LoVo (cell line): ENCODE measurements around the gene MFN1.

Experiments used
- DNase-seq: peaks from one replicate; pipeline ENCODE4 v3.0.0-alpha.2; 2016; ENCODE audit warnings: low spot score

Gene MFN1

DNA sequence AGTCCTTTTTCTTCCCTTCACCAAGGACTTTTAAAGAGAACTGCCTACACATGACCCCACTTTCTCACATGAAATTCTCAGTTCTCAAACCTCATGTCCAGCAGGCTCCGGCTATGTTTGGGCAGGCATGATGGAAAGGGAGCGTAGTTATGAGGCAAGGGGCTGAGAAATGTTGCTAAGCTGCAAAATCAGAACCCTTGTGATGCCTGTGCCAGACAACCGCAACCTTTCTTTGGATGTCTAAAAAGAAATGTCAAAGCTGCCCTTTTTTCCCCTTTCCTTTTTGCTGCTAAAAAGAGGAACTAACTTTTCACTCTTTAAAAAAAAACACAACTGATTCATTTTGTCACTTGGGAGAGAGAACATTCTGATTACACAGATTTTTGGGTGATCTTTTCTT, 84.5 kb downstream of the MFN1 start:
- DNase-seq, result no peak

DNA sequence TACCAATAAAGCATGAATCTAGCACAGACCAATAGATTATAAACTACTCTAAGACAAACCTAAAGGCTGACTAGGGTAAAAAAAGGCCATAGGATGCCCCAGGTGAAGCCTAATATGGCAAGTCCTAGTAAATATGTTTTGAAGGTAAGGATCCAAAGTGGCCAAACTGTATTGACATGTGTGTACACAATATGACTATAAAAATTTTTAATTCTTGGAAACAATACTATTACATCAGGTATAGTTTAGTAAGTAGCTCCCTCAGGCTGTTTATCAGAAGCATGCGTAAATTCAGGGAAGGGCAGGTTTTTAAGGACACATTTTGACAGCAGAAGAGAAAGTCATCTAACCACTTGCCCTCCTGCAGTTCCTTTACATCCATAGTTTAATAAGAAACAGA, 84.9 kb downstream of the MFN1 start:
- DNase-seq, result no peak

DNA sequence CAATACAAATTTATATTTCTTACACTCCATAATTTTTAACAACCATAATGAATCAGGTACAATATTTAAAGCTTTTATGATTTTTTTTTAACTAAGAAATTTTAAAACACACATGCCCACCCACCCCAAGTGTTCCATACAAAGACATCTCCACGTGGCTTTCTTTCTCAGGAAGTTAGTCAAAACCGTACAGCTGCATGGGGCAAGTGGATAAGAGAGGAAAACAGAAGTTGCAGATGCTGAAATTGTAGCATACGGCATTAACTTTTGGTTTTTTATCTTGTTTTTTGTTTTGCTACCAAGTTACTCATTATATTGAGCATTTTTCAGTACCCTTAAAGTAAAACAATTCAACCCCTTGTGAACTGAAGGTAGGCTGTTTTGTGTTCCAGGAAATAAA, 89.0 kb downstream of the MFN1 start:
- no peak for DNase-seq

DNA sequence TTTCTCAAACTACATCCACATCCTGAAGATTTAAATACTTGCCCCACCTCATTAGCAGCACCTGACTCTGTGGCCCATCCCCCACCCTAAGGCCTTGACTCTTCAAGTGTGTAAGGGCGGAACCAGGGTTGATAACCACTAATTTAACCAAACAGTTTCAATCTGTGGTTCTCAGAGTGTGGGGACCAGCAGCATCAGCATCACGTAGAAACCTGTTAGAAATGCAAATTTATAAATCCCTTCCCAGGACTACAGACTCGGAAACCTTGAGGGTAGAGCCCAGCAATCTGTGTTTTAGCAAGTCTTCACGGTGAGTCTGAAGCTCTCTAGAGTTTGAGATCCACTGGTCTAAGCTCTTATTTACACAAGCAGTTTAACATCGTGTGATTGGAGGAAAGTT, 91.3 kb downstream of the MFN1 start:
- DNase-seq, result no peak
